Raji (cell line): ENCODE measurements around the gene AMBRA1.

Experiments
- POLR2A ChIP-seq: IDR thresholded peaks from 2 replicates; pipeline ENCODE4 v1.6.1; 2011; ENCODE audit warnings: low read depth, low read length, control low read depth; ENCODE audit not compliant: insufficient read depth

Gene AMBRA1

DNA sequence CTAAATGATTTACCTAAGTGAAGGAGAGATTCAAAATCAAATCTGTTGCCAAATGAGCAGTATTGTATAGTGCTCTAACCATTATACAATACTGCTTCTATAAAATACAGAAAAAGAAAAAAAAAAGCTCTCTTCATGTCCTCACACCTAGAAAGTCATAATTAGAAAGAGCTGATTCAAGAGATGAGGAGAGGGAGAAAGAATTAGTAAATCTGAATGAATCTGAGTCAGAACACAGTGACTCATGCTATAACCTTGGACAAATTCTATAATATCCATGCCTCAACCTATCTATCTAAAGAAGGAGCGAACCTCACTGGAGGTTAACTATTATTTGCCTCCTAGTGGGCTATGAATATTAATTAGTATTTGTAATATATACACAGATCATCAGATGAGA, 29.4 kb downstream of the AMBRA1 start:
- no peak for TF ChIP-seq POLR2A

GRCh38 chr11:46562527-46562926, 31.3 kb downstream of the AMBRA1 start:
- TF ChIP-seq POLR2A: no peak

- no peak for TF ChIP-seq POLR2A
Observed at GRCh38 chr11:46560300-46560991, 33.4 kb downstream of the AMBRA1 start.

- no peak for TF ChIP-seq POLR2A
Observed at GRCh38 chr11:46559815-46560214, 34.0 kb downstream of the AMBRA1 start.

- TF ChIP-seq POLR2A: no peak
Observed at GRCh38 chr11:46557684-46558151, 36.1 kb downstream of the AMBRA1 start.

GRCh38 chr11:46555267-46556054, 38.4 kb downstream of the AMBRA1 start:
- no peak for TF ChIP-seq POLR2A

- TF ChIP-seq POLR2A: no peak
Observed at GRCh38 chr11:46554213-46555147, 39.3 kb downstream of the AMBRA1 start.

GRCh38 chr11:46553814-46554212, 40.0 kb downstream of the AMBRA1 start:
- no peak for TF ChIP-seq POLR2A

DNA sequence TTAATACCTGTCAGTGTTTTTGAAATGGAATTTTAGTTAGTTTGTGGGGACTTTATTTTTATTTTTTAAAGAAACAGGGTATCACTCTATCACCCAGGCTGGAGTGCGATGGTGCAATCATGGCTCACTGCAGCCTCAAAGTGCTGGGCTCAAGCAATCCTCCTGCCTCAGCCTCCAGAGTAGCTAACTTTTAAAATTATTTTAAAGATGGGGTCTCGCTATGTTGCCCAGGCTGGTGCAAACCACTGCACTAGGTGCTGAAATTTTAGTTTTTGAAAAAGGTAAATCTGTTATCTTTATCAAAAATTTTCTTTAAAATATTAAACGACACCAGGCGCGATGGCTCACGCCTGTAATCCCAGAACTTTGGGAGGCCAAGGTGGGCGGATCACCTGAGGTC, 42.6 kb downstream of the AMBRA1 start:
- TF ChIP-seq POLR2A: no peak

DNA sequence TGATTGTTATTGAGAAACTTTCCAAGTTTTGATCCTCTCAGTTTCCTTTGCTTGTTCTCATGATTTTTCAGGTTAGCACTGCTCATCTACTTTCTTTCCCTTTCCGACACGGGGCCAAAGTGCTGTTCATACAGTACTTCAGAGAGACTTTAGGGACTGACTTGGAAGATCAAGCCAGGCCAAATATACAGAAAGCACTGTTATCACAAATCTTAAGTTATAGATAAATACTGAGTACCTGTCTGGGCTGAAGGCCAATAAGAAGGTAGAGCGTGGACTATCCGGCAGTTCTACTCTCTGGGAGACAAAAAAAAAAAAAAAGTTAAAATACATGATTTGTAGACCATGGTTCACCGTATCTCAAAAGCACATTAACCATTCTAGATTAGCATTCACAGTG, 46.2 kb downstream of the AMBRA1 start:
- TF ChIP-seq POLR2A: no peak

GRCh38 chr11:46543564-46543963, 50.3 kb downstream of the AMBRA1 start:
- TF ChIP-seq POLR2A: no peak

GRCh38 chr11:46541593-46542371, 52.0 kb downstream of the AMBRA1 start:
- no peak for TF ChIP-seq POLR2A

DNA sequence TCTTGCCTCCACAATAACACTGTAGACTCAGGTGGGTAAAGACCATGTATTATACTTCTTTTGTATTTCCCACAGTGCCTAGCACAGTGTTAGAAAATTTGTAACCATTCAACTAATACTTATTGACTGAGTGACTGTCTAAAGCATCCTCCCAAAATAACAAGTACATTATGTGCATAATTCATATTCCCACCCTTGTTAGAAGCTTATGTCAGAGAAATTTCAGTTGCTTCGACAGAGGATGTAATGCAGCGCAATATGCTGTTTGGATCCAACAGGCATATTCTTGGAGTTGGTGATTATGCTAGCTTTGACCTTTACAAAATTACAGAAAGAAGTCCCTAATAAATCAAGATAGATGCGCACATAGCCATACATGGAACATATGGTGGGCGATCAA, 53.0 kb downstream of the AMBRA1 start:
- no peak for TF ChIP-seq POLR2A

GRCh38 chr11:46537537-46538295, 56.1 kb downstream of the AMBRA1 start:
- TF ChIP-seq POLR2A: no peak

DNA sequence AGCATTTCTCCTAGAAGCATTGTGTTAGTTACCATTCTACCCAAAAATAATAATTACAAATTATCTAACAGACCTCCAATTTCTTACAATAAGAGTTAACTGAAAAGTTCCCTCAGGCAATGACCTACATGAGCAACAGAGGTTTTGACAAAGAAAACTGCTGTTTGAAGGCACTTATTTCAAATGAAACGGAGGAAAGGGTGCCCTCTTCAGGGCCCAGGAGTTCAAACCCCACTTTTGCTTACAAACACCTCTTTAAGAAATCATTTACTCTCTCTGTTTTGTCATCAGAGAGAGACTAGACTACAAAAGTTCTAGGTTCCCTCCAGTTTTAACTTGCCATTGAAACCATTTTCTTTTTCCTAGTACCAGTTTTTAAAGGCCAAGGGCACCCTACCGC, 56.7 kb downstream of the AMBRA1 start:
- TF ChIP-seq POLR2A: no peak
